ENCODE measurements around the gene SBF2. TPM values are rescaled to one million over a fixed set of nuclear protein-coding genes. Genes with fewer than 3 reads are reported as not detected.

Gene SBF2
- total RNA-seq, 3 donors from 2014 or later (not counting 1 experiment from before 2014, with no cell fraction given), result 25.2 to 26.9 (median 26.3) TPM

GRCh38 chr11:10075141-10075540, 218.9 kb downstream of the SBF2 start:
- Histone ChIP-seq H3K27me3 (ENCODE audit: control insufficient read depth, insufficient read depth, low read length) (no peaks in the 10 kb centered on the region), H3K27ac (ENCODE audit: low read length) (no peak overlapping the region), H3K36me3 (ENCODE audit: control insufficient read depth, insufficient read depth, low read length) (no peaks in the 10 kb centered on the region), H3K4me1 (ENCODE audit: control insufficient read depth, insufficient read depth, low read length) (no peaks in the 10 kb centered on the region), H3K4me3 (ENCODE audit: low read length) (no peak overlapping the region), H3K9me3 (ENCODE audit: control insufficient read depth, insufficient read depth, low read length) (peaks cover 4% of the 10 kb centered on the region)
- WGBS (ENCODE audit: insufficient coverage), result 97% methylated on average over 2 of the region's 2 CpGs
- Mint-ChIP-seq H3K27me3 (ENCODE audit: low read depth in 2 of 2) (no peaks in the 10 kb centered on the region), H3K27ac (no peak overlapping the region), H3K4me1 (peaks cover 0 to 7% of the 10 kb centered on the region in 2 donors), H3K36me3 (peaks cover 14% of the 10 kb centered on the region), H3K9me3 (peaks cover 0 to 4% of the 10 kb centered on the region in 2 donors), H3K4me3 (no peak overlapping the region)
- intact Hi-C loops (cut with micrococcal nuclease), result no loop called here
- DNase-seq (no peak), ATAC-seq (no peak)
- no peak for TF ChIP-seq CTCF (IDR thresholded peaks at IDR 0.05)

GRCh38 chr11:10072841-10073240, 221.2 kb downstream of the SBF2 start:
- no peaks in the 10 kb centered on the region for H3K27me3 Mint-ChIP-seq (ENCODE audit: low read depth in 2 of 2)
- intact Hi-C loops (cut with micrococcal nuclease), result no loop called here
- Histone ChIP-seq H3K4me1 (ENCODE audit: control insufficient read depth, insufficient read depth, low read length) (no peaks in the 10 kb centered on the region), H3K36me3 (ENCODE audit: control insufficient read depth, insufficient read depth, low read length) (no peaks in the 10 kb centered on the region), H3K27ac (ENCODE audit: low read length) (no peak overlapping the region), H3K4me3 (ENCODE audit: low read length) (no peak overlapping the region), H3K27me3 (ENCODE audit: control insufficient read depth, insufficient read depth, low read length) (no peaks in the 10 kb centered on the region), H3K9me3 (ENCODE audit: control insufficient read depth, insufficient read depth, low read length) (no peaks in the 10 kb centered on the region)
- DNase-seq (no peak), ATAC-seq (no peak)
- H3K27ac Mint-ChIP-seq, result no peak overlapping the region
- H3K9me3 Mint-ChIP-seq, result no peaks in the 10 kb centered on the region
- TF ChIP-seq CTCF (IDR thresholded peaks at IDR 0.05), result no peak
- H3K4me1 Mint-ChIP-seq, result peaks cover 0 to 11% of the 10 kb centered on the region in 2 donors
- no peaks in the 10 kb centered on the region for H3K36me3 Mint-ChIP-seq
- WGBS (ENCODE audit: insufficient coverage), result 100% methylated on average over 3 of the region's 3 CpGs
- H3K4me3 Mint-ChIP-seq, result no peak overlapping the region

- no peaks in the 10 kb centered on the region for H3K27me3 Mint-ChIP-seq (ENCODE audit: low read depth in 2 of 2)
- no peak for TF ChIP-seq CTCF (IDR thresholded peaks at IDR 0.05)
- H3K27me3 ChIP-seq (ENCODE audit: control insufficient read depth, insufficient read depth, low read length), result no peaks in the 10 kb centered on the region
- H3K36me3 Mint-ChIP-seq, result no peaks in the 10 kb centered on the region
- no peak overlapping the region for H3K4me3 Mint-ChIP-seq
- H3K4me1 Mint-ChIP-seq, result peaks cover 2 to 13% of the 10 kb centered on the region in 2 donors
- no peaks in the 10 kb centered on the region for H3K4me1 ChIP-seq (ENCODE audit: control insufficient read depth, insufficient read depth, low read length)
- no peak overlapping the region for H3K27ac Mint-ChIP-seq
- WGBS (ENCODE audit: insufficient coverage), result no CpG with 5 or more reads among the region's 1 CpG
- no peaks in the 10 kb centered on the region for H3K9me3 ChIP-seq (ENCODE audit: control insufficient read depth, insufficient read depth, low read length)
- ATAC-seq (no peak), DNase-seq (no peak)
- no peaks in the 10 kb centered on the region for H3K9me3 Mint-ChIP-seq
- no peak overlapping the region for H3K27ac ChIP-seq (ENCODE audit: low read length)
- H3K4me3 ChIP-seq (ENCODE audit: low read length), result no peak overlapping the region
- no peaks in the 10 kb centered on the region for H3K36me3 ChIP-seq (ENCODE audit: control insufficient read depth, insufficient read depth, low read length)
- intact Hi-C loops (cut with micrococcal nuclease), result no loop called here
Measured at GRCh38 chr11:10072142-10072541, 221.9 kb downstream of the SBF2 start.

GRCh38 chr11:10067629-10068300, 226.3 kb downstream of the SBF2 start:
- TF ChIP-seq CTCF (IDR thresholded peaks at IDR 0.05), result no peak
- peaks cover 6 to 9% of the 10 kb centered on the region in 2 donors for H3K4me1 Mint-ChIP-seq

More at GRCh38 chr11:10067629-10068300, 226.3 kb downstream of the SBF2 start:
- no peak overlapping the region for H3K4me3 Mint-ChIP-seq
- Histone ChIP-seq H3K36me3 (ENCODE audit: control insufficient read depth, insufficient read depth, low read length) (no peaks in the 10 kb centered on the region), H3K4me1 (ENCODE audit: control insufficient read depth, insufficient read depth, low read length) (no peaks in the 10 kb centered on the region), H3K9me3 (ENCODE audit: control insufficient read depth, insufficient read depth, low read length) (no peaks in the 10 kb centered on the region), H3K27me3 (ENCODE audit: control insufficient read depth, insufficient read depth, low read length) (no peaks in the 10 kb centered on the region), H3K27ac (ENCODE audit: low read length) (no peak overlapping the region), H3K4me3 (ENCODE audit: low read length) (no peak overlapping the region)
- WGBS (ENCODE audit: insufficient coverage), result 94% methylated on average over 3 of the region's 3 CpGs
- intact Hi-C loops (cut with micrococcal nuclease), result no loop called here
- H3K9me3 Mint-ChIP-seq, result no peaks in the 10 kb centered on the region
- DNase-seq (no peak), ATAC-seq (no peak)
- no peak overlapping the region for H3K27ac Mint-ChIP-seq
- H3K36me3 Mint-ChIP-seq, result no peaks in the 10 kb centered on the region
- no peaks in the 10 kb centered on the region for H3K27me3 Mint-ChIP-seq (ENCODE audit: low read depth in 2 of 2)

Measured in natural killer cell (primary cell).